ENCODE results near the gene TNNT3.

The TNNT3 gene

GRCh38 chr11:1894759-1895158, 24.7 kb upstream of the TNNT3 start:
- no peak for DNase-seq
- H3K27ac ChIP-seq, result no peak overlapping the region
- no peaks in the 10 kb centered on the region for H3K9me3 ChIP-seq (ENCODE audit: severe bottlenecking)
- TF ChIP-seq, protein P1, sequence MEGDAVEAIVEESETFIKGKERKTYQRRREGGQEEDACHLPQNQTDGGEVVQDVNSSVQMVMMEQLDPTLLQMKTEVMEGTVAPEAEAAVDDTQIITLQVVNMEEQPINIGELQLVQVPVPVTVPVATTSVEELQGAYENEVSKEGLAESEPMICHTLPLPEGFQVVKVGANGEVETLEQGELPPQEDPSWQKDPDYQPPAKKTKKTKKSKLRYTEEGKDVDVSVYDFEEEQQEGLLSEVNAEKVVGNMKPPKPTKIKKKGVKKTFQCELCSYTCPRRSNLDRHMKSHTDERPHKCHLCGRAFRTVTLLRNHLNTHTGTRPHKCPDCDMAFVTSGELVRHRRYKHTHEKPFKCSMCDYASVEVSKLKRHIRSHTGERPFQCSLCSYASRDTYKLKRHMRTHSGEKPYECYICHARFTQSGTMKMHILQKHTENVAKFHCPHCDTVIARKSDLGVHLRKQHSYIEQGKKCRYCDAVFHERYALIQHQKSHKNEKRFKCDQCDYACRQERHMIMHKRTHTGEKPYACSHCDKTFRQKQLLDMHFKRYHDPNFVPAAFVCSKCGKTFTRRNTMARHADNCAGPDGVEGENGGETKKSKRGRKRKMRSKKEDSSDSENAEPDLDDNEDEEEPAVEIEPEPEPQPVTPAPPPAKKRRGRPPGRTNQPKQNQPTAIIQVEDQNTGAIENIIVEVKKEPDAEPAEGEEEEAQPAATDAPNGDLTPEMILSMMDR (IDR thresholded peaks at IDR 0.05; ENCODE audit: low read depth, low read length), result no peak
- H3K4me3 ChIP-seq (ENCODE audit: low read depth, low read length), result no peak overlapping the region
- H3K27me3 ChIP-seq (ENCODE audit: insufficient read depth, low read depth, severe bottlenecking), result peaks cover 79% of the 10 kb centered on the region
- no peaks in the 10 kb centered on the region for H3K36me3 ChIP-seq

DNA sequence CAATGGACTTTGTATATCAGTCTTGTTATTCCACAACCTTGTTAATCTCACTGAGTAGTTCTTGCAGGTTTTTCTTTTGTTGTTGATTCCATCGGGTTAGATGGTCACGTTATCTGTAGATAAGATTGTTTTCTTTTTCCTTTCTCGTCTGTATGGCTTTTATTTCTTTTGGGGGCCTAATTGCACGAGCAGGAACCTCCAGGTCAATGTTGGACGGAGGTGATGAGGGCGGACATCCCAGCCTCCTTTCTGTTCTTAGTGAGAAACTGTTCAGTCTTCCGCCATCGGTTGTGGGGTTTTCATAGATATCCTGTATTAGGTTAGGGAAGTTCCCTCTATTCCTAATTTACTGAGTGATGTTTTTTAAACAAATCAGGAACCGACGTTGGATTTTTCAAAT, 23.0 kb upstream of the TNNT3 start:
- Histone ChIP-seq H3K27me3 (ENCODE audit: insufficient read depth, low read depth, severe bottlenecking) (peaks cover 79% of the 10 kb centered on the region), H3K27ac (no peak overlapping the region)

DNA sequence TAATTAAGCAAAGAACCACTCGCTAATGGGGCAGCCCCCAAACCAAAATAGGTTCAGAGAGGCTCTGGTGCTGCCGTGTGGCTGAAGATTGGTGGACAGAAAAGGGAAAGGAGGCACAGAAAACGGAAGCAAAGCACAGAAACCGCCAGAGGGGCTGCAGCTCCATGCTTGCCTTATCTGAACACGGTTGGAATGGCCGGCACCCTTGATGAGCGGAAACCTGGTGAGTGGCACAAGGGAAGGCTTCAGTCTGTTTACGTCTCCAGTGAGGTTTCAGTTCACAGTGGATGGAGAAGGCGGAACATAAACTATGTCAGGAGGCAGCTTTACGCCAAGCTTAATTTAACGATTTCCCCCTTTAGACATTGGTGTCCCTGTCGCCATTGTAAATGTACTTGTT, 22.6 kb upstream of the TNNT3 start:
- Histone ChIP-seq H3K9me3 (ENCODE audit: severe bottlenecking) (no peaks in the 10 kb centered on the region), H3K4me3 (ENCODE audit: low read depth, low read length) (no peak overlapping the region), H3K27me3 (ENCODE audit: insufficient read depth, low read depth, severe bottlenecking) (peaks cover 79% of the 10 kb centered on the region), H3K27ac (no peak overlapping the region), H3K36me3 (no peaks in the 10 kb centered on the region)
- TF ChIP-seq, protein P1 (IDR thresholded peaks at IDR 0.05; ENCODE audit: low read depth, low read length), result no peak
- no peak for DNase-seq

More for the DNA sequence above, 23.0 kb upstream of the TNNT3 start:
- TF ChIP-seq, protein P1 (IDR thresholded peaks at IDR 0.05; ENCODE audit: low read depth, low read length), result no peak
- Histone ChIP-seq H3K36me3 (no peaks in the 10 kb centered on the region), H3K9me3 (ENCODE audit: severe bottlenecking) (no peaks in the 10 kb centered on the region), H3K4me3 (ENCODE audit: low read depth, low read length) (no peak overlapping the region)
- DNase-seq, result no peak

DNA sequence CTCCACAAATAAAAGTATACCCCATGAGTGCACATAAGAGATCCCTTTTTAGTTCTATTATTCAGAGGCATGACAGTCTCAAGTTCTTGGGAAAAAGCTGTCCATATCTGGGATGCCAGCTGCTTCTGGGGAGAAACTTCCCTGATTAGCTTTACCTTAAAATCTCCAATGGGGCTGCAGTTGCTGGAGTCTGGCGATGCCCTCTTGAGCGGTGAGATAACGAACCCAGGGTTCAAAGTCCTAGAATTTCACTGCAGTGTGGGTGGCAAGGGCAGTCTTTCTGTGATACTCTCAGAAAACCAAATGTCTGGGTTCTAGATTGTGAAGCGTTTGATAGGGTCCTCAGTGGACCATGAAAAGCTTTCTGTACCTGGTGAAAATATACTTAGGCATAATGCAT, 20.4 kb upstream of the TNNT3 start:
- Histone ChIP-seq H3K9me3 (ENCODE audit: severe bottlenecking) (no peaks in the 10 kb centered on the region), H3K27me3 (ENCODE audit: insufficient read depth, low read depth, severe bottlenecking) (peaks cover 92% of the 10 kb centered on the region), H3K4me3 (ENCODE audit: low read depth, low read length) (no peak overlapping the region), H3K36me3 (no peaks in the 10 kb centered on the region), H3K27ac (no peak overlapping the region)
- DNase-seq, result no peak
- TF ChIP-seq, protein P1 (IDR thresholded peaks at IDR 0.05; ENCODE audit: low read depth, low read length), result no peak

DNA sequence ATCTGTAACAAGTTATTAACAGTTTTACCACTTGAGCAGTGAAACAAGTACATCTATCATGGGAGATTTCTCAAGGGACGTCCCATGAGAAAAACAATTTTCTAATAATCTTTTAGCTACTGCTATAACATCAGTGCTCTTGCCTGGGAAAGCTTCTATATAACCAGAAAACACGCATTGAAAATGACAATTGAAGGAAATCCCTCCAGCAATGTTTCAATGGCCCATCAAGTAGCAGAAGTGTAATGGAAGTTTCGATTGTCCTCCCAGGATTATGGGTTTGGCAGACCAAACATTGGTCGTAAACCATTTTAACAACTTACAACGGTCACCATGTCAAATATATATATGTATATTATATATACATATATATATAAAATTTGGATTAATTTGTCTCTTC, 19.8 kb upstream of the TNNT3 start:
- TF ChIP-seq, protein P1 (IDR thresholded peaks at IDR 0.05; ENCODE audit: low read depth, low read length), result no peak
- Histone ChIP-seq H3K27me3 (ENCODE audit: insufficient read depth, low read depth, severe bottlenecking) (peaks cover 94% of the 10 kb centered on the region), H3K4me3 (ENCODE audit: low read depth, low read length) (no peak overlapping the region), H3K27ac (no peak overlapping the region), H3K9me3 (ENCODE audit: severe bottlenecking) (no peaks in the 10 kb centered on the region), H3K36me3 (no peaks in the 10 kb centered on the region)
- no peak for DNase-seq

GRCh38 chr11:1906181-1906580, 13.3 kb upstream of the TNNT3 start:
- H3K27me3 ChIP-seq (ENCODE audit: insufficient read depth, low read depth, severe bottlenecking), result peaks cover 94% of the 10 kb centered on the region
- no peak overlapping the region for H3K4me3 ChIP-seq (ENCODE audit: low read depth, low read length)
- TF ChIP-seq, protein P1 (IDR thresholded peaks at IDR 0.05; ENCODE audit: low read depth, low read length), result no peak
- no peak for DNase-seq
- no peak overlapping the region for H3K27ac ChIP-seq
- H3K9me3 ChIP-seq (ENCODE audit: severe bottlenecking), result no peaks in the 10 kb centered on the region
- no peaks in the 10 kb centered on the region for H3K36me3 ChIP-seq

All from WERI-Rb-1 (cell line).